Measurements from ENCODE around the gene PRPF40A. TPM values are rescaled to one million over a fixed set of nuclear protein-coding genes. Genes with fewer than 3 reads are reported as not detected.
"Not testable (repeated sequence)": the region's sequence is repeated elsewhere in the genome, so short reads cannot be mapped to it uniquely, and the experiment has no call there.

PRPF40A gene
- total RNA-seq (100 to 1,000 TPM in 1 of 2 donors, 10 to 100 TPM in 1; 87.3 to 114 TPM), polyA plus RNA-seq (ENCODE audit: insufficient read length in 2 of 2) (10 to 100 TPM; 45.1 to 62.5 TPM)
- long read RNA-seq, donor 1, full-length matches to known transcripts = 1 of 9 reads
- long read RNA-seq, donor 1, partial matches to known transcripts = 8 of 9 reads
- long read RNA-seq, donor 1, other reads (novel, unspliced or antisense) = 0 of 9 reads
- long read RNA-seq, donor 2, full-length matches to known transcripts = 1 of 32 reads
- long read RNA-seq, donor 2, partial matches to known transcripts = 31 of 32 reads
- long read RNA-seq, donor 2, other reads (novel, unspliced or antisense) = 0 of 32 reads
- long read RNA-seq, donor 3, partial matches to known transcripts = 61 of 61 reads
- long read RNA-seq, donor 3, other reads (novel, unspliced or antisense) = 0 of 61 reads
- long read RNA-seq, donor 4, partial matches to known transcripts = 300 of 307 reads
- long read RNA-seq, donor 4, other reads (novel, unspliced or antisense) = 7 of 307 reads

GRCh38 chr2:152717228-152718075 is at the start of gene PRPF40A:
Gene PRPF40A, minus strand, starts transcription at chr2:152717461. Its CDS starts 22 bp downstream, at chr2:152717439.
- H3K4me1 ChIP-seq (ENCODE audit: control insufficient read depth, insufficient read depth, low read length) = peaks cover 3% of the 10 kb centered on the region
- peak; percentile 96 to 99 (median 96) for DNase-seq (ENCODE audit: low read depth in 4 of 6, low spot score in 6 of 6)
- peaks cover 3% of the 10 kb centered on the region for H3K36me3 ChIP-seq (ENCODE audit: control insufficient read depth, insufficient read depth, low read length)
- H3K27ac ChIP-seq (ENCODE audit: low read depth, low read length) = peak within 1 kb of the TSS; percentile 99
- peak within 1 kb of the TSS; percentile 99 for H3K4me3 ChIP-seq (ENCODE audit: low read depth, low read length)
- H3K9me3 ChIP-seq (ENCODE audit: control insufficient read depth, insufficient read depth, low read length) = no peaks in the 10 kb centered on the region
- under 1% methylated on average over 46 of the region's 71 CpGs for WGBS (ENCODE audit: insufficient coverage)
- H3K27me3 ChIP-seq (ENCODE audit: control insufficient read depth, insufficient read depth, low read length) = no peaks in the 10 kb centered on the region

- no peak for DNase-seq (ENCODE audit: low read depth in 4 of 6, low spot score in 6 of 6)
- Histone ChIP-seq H3K27ac (ENCODE audit: low read depth, low read length) (no peak overlapping the region), H3K4me1 (ENCODE audit: control insufficient read depth, insufficient read depth, low read length) (no peaks in the 10 kb centered on the region), H3K9me3 (ENCODE audit: control insufficient read depth, insufficient read depth, low read length) (no peaks in the 10 kb centered on the region), H3K27me3 (ENCODE audit: control insufficient read depth, insufficient read depth, low read length) (no peaks in the 10 kb centered on the region), H3K4me3 (ENCODE audit: low read depth, low read length) (no peak overlapping the region), H3K36me3 (ENCODE audit: control insufficient read depth, insufficient read depth, low read length) (no peaks in the 10 kb centered on the region)
- WGBS (ENCODE audit: insufficient coverage) = no CpG with 5 or more reads among the region's 1 CpG
These were observed 49.7 kb upstream of the PRPF40A start for GRCh38 chr2:152766928-152767327.

GRCh38 chr2:152763651-152764050 is 46.4 kb upstream of the PRPF40A start:
- no peaks in the 10 kb centered on the region for H3K4me1 ChIP-seq (ENCODE audit: control insufficient read depth, insufficient read depth, low read length)
- no peak for DNase-seq (ENCODE audit: low read depth in 4 of 6, low spot score in 6 of 6)
- H3K27me3 ChIP-seq (ENCODE audit: control insufficient read depth, insufficient read depth, low read length) = no peaks in the 10 kb centered on the region
- WGBS (ENCODE audit: insufficient coverage) = no CpG with 5 or more reads among the region's 1 CpG
- no peaks in the 10 kb centered on the region for H3K36me3 ChIP-seq (ENCODE audit: control insufficient read depth, insufficient read depth, low read length)
- H3K9me3 ChIP-seq (ENCODE audit: control insufficient read depth, insufficient read depth, low read length) = no peaks in the 10 kb centered on the region
- H3K4me3 ChIP-seq (ENCODE audit: low read depth, low read length) = no peak overlapping the region
- no peak overlapping the region for H3K27ac ChIP-seq (ENCODE audit: low read depth, low read length)

- not testable (repeated sequence) for H3K27me3 ChIP-seq (ENCODE audit: control insufficient read depth, insufficient read depth, low read length); H3K36me3 ChIP-seq (ENCODE audit: control insufficient read depth, insufficient read depth, low read length); DNase-seq (ENCODE audit: low read depth in 4 of 6, low spot score in 6 of 6); H3K4me1 ChIP-seq (ENCODE audit: control insufficient read depth, insufficient read depth, low read length); H3K27ac ChIP-seq (ENCODE audit: low read depth, low read length); H3K9me3 ChIP-seq (ENCODE audit: control insufficient read depth, insufficient read depth, low read length); H3K4me3 ChIP-seq (ENCODE audit: low read depth, low read length)
- WGBS (ENCODE audit: insufficient coverage) = 91% methylated on average over 3 of the region's 4 CpGs
These were observed 45.9 kb upstream of the PRPF40A start for GRCh38 chr2:152763208-152763607.

GRCh38 chr2:152762202-152762601 is 44.9 kb upstream of the PRPF40A start:
- peak in 2 of 6 donors; percentile 27 to 67 for DNase-seq (ENCODE audit: low read depth in 4 of 6, low spot score in 6 of 6)
- no peak overlapping the region for H3K27ac ChIP-seq (ENCODE audit: low read depth, low read length)
- no peaks in the 10 kb centered on the region for H3K36me3 ChIP-seq (ENCODE audit: control insufficient read depth, insufficient read depth, low read length)
- no peaks in the 10 kb centered on the region for H3K27me3 ChIP-seq (ENCODE audit: control insufficient read depth, insufficient read depth, low read length)
- no peaks in the 10 kb centered on the region for H3K9me3 ChIP-seq (ENCODE audit: control insufficient read depth, insufficient read depth, low read length)
- H3K4me1 ChIP-seq (ENCODE audit: control insufficient read depth, insufficient read depth, low read length) = no peaks in the 10 kb centered on the region
- WGBS (ENCODE audit: insufficient coverage) = 43% methylated on average over 4 of the region's 5 CpGs
- H3K4me3 ChIP-seq (ENCODE audit: low read depth, low read length) = no peak overlapping the region

- WGBS (ENCODE audit: insufficient coverage) = 50% methylated on average over 1 of the region's 4 CpGs
- DNase-seq (ENCODE audit: low read depth in 4 of 6, low spot score in 6 of 6) = peak in 1 of 6 donors; percentile 22
- H3K36me3 ChIP-seq (ENCODE audit: control insufficient read depth, insufficient read depth, low read length) = no peaks in the 10 kb centered on the region
- no peaks in the 10 kb centered on the region for H3K27me3 ChIP-seq (ENCODE audit: control insufficient read depth, insufficient read depth, low read length)
- no peaks in the 10 kb centered on the region for H3K9me3 ChIP-seq (ENCODE audit: control insufficient read depth, insufficient read depth, low read length)
- no peak overlapping the region for H3K4me3 ChIP-seq (ENCODE audit: low read depth, low read length)
- H3K4me1 ChIP-seq (ENCODE audit: control insufficient read depth, insufficient read depth, low read length) = no peaks in the 10 kb centered on the region
- H3K27ac ChIP-seq (ENCODE audit: low read depth, low read length) = no peak overlapping the region
These were observed 44.0 kb upstream of the PRPF40A start for GRCh38 chr2:152761214-152761613.

GRCh38 chr2:152759290-152760072 is 42.2 kb upstream of the PRPF40A start:
- H3K9me3 ChIP-seq (ENCODE audit: control insufficient read depth, insufficient read depth, low read length) = no peaks in the 10 kb centered on the region
- WGBS (ENCODE audit: insufficient coverage) = no CpG with 5 or more reads among the region's 6 CpGs

GRCh38 chr2:152755029-152755428 is 37.8 kb upstream of the PRPF40A start:
- Histone ChIP-seq H3K27me3 (ENCODE audit: control insufficient read depth, insufficient read depth, low read length) (no peaks in the 10 kb centered on the region), H3K4me3 (ENCODE audit: low read depth, low read length) (no peak overlapping the region), H3K4me1 (ENCODE audit: control insufficient read depth, insufficient read depth, low read length) (no peaks in the 10 kb centered on the region), H3K27ac (ENCODE audit: low read depth, low read length) (no peak overlapping the region), H3K36me3 (ENCODE audit: control insufficient read depth, insufficient read depth, low read length) (peaks cover 9% of the 10 kb centered on the region), H3K9me3 (ENCODE audit: control insufficient read depth, insufficient read depth, low read length) (no peaks in the 10 kb centered on the region)
- WGBS (ENCODE audit: insufficient coverage) = 89% methylated on average over 13 of the region's 13 CpGs
- peak in 1 of 6 donors; percentile 49 for DNase-seq (ENCODE audit: low read depth in 4 of 6, low spot score in 6 of 6)

More at GRCh38 chr2:152759290-152760072, 42.2 kb upstream of the PRPF40A start:
- no peak overlapping the region for H3K4me3 ChIP-seq (ENCODE audit: low read depth, low read length)
- no peaks in the 10 kb centered on the region for H3K27me3 ChIP-seq (ENCODE audit: control insufficient read depth, insufficient read depth, low read length)
- no peak overlapping the region for H3K27ac ChIP-seq (ENCODE audit: low read depth, low read length)
- H3K4me1 ChIP-seq (ENCODE audit: control insufficient read depth, insufficient read depth, low read length) = no peaks in the 10 kb centered on the region
- no peak for DNase-seq (ENCODE audit: low read depth in 4 of 6, low spot score in 6 of 6)
- H3K36me3 ChIP-seq (ENCODE audit: control insufficient read depth, insufficient read depth, low read length) = peaks cover 6% of the 10 kb centered on the region

- H3K27me3 ChIP-seq (ENCODE audit: control insufficient read depth, insufficient read depth, low read length) = not testable (repeated sequence)
These were observed 30.5 kb upstream of the PRPF40A start for GRCh38 chr2:152747751-152748150.

More at GRCh38 chr2:152747751-152748150, 30.5 kb upstream of the PRPF40A start:
- not testable (repeated sequence) for H3K4me3 ChIP-seq (ENCODE audit: low read depth, low read length); H3K36me3 ChIP-seq (ENCODE audit: control insufficient read depth, insufficient read depth, low read length); H3K27ac ChIP-seq (ENCODE audit: low read depth, low read length); H3K9me3 ChIP-seq (ENCODE audit: control insufficient read depth, insufficient read depth, low read length); H3K4me1 ChIP-seq (ENCODE audit: control insufficient read depth, insufficient read depth, low read length); DNase-seq (ENCODE audit: low read depth in 4 of 6, low spot score in 6 of 6)
- WGBS (ENCODE audit: insufficient coverage) = 90% methylated on average over 2 of the region's 4 CpGs

Measured in spinal cord (tissue), 10 donors.